GM20000 (cell line): ENCODE data around the gene SRMS.

Source experiments
- DNase-seq: peaks from one replicate; pipeline ENCODE4 v3.0.0; 2012; ENCODE audit warnings: low spot score
- TF ChIP-seq, protein P1 (sequence below): IDR thresholded peaks from 2 replicates; pipeline ENCODE4 v1.5.1; 2012; ENCODE audit warnings: mild to moderate bottlenecking, control low read depth; ENCODE audit errors: extremely low read depth, missing control alignments

SRMS gene

DNA sequence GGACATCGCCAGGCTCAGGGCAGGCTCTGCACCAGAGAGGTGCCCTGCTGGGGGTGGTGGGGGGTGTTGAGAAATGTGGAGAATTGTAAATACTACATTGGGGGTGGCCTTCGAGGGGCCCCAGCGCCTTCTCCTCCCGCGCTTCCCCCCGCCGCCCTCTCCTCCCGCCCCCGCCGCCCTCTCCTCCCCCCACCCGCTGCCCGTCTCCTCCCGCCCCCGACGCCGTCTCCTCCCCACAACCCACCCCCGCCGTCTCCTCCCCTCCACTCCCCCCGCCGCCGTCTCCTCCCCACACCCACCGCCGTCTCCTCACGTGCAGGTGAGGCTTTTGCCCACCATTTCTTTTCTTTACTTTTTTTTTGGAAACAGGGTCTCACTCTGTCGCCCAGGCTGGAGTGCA is 1.5 kb upstream of the SRMS start:
- TF ChIP-seq, protein P1, sequence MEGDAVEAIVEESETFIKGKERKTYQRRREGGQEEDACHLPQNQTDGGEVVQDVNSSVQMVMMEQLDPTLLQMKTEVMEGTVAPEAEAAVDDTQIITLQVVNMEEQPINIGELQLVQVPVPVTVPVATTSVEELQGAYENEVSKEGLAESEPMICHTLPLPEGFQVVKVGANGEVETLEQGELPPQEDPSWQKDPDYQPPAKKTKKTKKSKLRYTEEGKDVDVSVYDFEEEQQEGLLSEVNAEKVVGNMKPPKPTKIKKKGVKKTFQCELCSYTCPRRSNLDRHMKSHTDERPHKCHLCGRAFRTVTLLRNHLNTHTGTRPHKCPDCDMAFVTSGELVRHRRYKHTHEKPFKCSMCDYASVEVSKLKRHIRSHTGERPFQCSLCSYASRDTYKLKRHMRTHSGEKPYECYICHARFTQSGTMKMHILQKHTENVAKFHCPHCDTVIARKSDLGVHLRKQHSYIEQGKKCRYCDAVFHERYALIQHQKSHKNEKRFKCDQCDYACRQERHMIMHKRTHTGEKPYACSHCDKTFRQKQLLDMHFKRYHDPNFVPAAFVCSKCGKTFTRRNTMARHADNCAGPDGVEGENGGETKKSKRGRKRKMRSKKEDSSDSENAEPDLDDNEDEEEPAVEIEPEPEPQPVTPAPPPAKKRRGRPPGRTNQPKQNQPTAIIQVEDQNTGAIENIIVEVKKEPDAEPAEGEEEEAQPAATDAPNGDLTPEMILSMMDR = no peak
- no peak for DNase-seq

DNA sequence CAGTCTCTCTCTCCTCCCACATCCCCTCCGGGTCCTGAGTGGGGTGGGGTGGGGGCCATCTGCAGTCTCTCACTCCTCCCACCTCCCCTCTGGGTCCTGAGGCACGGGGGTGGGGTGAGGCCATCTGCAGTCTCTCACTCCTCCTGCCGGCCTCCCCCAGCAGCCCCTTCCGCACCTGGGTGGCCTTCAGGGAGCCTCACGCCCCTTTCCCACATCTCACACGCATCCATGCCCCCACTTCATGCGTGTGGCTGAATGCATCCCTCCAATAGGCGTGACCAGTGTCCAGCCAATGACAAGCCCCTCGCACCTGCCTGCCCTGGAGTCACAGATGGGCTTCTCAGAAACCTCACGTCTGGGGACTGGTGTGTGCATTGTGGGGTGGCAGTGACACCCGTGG is 993 bp upstream of the SRMS start:
- no peak for DNase-seq
- TF ChIP-seq, protein P1 = no peak

DNA sequence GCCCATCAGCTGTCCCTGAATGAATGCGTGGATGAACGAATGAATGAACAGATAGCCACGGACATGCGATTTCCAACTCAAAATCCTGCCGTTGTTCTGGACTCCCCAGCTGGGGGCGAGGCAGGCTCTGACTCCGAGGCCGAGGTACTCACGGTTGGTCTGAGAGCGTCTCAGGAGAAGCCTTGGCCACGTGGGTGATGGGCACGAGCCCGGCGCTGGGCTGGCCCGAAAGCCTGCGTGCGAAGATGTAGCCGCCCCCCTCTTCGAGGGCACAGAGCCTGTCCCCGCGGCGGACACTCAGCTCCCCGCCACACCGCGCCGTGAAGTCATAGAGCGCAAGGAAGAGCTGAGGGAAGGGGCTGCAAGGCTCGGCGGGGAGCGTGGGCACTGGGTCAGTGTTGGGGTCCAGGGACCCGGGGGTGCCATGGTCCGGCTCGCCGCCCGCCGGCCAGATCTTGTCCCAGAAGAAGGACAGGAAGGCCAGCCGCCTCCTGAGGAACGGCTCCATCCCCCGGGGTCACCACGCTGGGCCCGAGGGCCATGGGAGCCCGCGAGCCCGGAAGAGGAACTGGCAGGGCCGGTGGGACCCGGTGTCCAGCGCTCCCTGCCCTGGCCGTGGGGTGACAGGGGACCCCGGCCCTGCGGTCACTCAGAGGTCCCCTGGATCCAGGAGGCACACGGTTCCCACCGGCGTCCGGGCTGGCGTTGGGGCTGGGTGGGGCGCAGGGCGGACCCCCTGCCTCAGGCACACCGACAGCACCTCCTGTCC is 409 bp downstream of the SRMS start:
- DNase-seq = no peak
- TF ChIP-seq, protein P1 = no peak

DNA sequence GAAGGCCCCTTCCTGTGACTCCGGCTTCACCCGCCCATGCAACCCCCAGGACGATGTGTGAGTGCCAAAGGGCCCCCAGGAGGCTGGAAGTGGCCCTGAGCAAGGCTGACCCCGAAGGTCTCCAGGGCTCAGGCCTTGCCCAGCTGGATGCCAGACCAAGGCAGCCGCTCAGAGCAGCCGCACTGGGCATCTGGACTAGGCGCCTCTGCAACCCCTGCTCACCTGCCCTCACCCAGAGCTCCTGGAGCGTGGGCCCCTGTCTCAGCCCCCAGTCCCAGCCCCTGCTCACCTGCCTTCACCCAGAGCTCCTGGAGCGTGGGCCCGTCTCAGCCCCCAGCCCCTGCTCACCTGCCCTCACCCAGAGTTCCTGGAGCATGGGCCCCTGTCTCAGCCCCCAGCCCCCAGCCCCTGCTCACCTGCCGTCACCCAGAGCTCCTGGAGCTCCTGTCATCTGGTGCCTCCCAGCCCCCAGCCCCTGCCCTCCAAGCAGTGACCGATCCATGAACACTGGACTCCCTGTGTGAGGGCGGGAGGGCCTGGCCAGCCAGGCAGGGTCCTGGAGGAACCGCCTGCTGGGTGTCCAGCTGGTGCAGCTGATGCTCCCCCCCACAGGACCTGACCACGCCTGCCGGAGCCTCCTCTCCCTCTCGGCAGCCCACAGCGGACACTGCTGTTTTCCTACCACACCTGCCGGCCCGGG is 1.1 kb downstream of the SRMS start:
- no peak for DNase-seq
- TF ChIP-seq, protein P1 = no peak

DNA sequence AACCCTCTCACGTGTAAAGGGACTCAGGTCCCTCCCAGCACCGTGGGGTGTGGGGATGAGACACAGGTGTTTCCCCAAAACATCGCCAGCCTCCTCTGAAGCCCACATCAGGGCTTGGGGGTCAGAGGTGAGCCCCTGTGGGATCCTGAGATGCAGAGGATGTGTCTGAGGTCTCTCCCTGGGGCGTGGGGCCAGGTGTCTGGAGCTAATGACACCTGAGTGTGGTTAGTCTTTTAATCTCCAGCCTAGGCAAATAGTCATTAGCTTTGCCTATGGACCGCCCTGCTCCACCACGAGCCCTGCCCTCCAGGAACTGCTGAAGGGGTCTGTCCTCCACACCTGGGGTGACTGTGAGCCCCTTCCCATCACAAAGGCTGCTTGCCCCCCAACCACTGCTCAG is 1.7 kb downstream of the SRMS start:
- TF ChIP-seq, protein P1 = no peak
- no peak for DNase-seq

DNA sequence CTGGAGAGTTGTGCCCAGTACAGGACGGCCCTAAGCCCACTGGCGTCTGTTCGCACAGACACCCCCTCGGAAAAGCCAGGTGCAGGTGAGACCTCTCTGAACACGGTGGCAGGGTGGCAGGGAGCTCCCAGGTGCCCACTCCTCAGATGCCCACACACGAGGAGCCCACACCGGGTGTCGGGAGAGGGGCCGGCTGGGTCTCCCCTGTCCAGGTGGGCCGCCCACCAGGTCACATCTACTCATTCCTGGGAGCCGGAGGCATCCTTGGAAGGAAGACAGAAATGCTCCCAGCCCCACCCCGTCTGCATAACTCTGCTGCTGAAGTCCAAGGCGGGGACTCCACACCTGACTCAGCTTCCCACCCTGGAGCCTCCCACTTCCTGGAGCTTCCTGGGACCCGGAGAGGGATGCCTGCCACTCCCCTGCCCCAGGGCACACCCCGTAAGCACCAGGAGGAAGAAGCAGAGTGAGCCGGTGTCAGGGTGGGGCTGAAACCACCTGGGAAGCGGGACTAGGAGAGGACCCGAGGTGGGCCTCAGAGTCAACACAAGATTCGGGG is 2.5 kb downstream of the SRMS start:
- DNase-seq = no peak

More for the DNA sequence above, 2.5 kb downstream of the SRMS start:
- TF ChIP-seq, protein P1 = no peak
